Adrenal gland (tissue), 12 donors: Measurements from ENCODE around the gene PPP2R5A. TPM values are rescaled to one million over a fixed set of nuclear protein-coding genes. Genes with fewer than 3 reads are reported as not detected.
"Not testable (repeated sequence)": the region's sequence is repeated elsewhere in the genome, so short reads cannot be mapped to it uniquely, and the experiment has no call there.

Experiments
- DNase-seq, 7 donors: peaks; one replicate each; pipeline ENCODE4 v3.0.0-alpha.2; 2019 to 2020
- H3K27ac ChIP-seq, 5 donors: fragments of 200-600 bp; sonication (generic) in 4 of 5; 1 replicate in 3 of 5; 2 replicates in 2 of 5; pipeline versions ENCODE4 v1.5.1 to v1.8.0; 2016 to 2020; ENCODE audit warnings: mild to moderate bottlenecking in 1 of 5
- H3K27me3 ChIP-seq: fragments of 200-600 bp; 2 replicates; pipeline ENCODE4 v1.8.0; 2021
- H3K36me3 ChIP-seq, 2 donors: fragments of 200-600 bp; replicated peaks in 1 of 2; 1 replicate in 1 of 2; 2 replicates in 1 of 2; pipeline versions ENCODE4 v1.5.1 to v1.8.0; 2018 to 2022
- H3K4me1 ChIP-seq, 2 donors: fragments of 200-600 bp; replicated peaks in 1 of 2; 1 replicate in 1 of 2; 2 replicates in 1 of 2; pipeline versions ENCODE4 v1.5.1 to v1.8.0; 2018 to 2021
- H3K4me3 ChIP-seq, 4 donors: fragments of 200-600 bp; sonication (generic) in 3 of 4; one replicate each; pipeline ENCODE4 v1.5.1; 2016 to 2018
- H3K9me3 ChIP-seq, 3 donors: fragments of 200-600 bp; sonication (generic) in 1 of 3; replicated peaks in 1 of 3; 1 replicate in 2 of 3; 2 replicates in 1 of 3; pipeline versions ENCODE4 v1.5.1 to v1.8.0; 2016 to 2021
- POLR2A ChIP-seq, 2 donors: fragments of 450-650 bp; IDR thresholded peaks; one replicate each; pipeline ENCODE4 v1.6.1; 2017; ENCODE audit warnings: antibody characterized with exemption in 2 of 2, mild to moderate bottlenecking in 2 of 2, moderate library complexity in 1 of 2
- WGBS, 4 donors: extraction: QIAGEN DNeasy Blood & Tissue Kit in 2 of 4; methylation state at CpG; one replicate each; pipeline versions ENCODE4 v1.1.5 to v1.1.7; 2013 to 2017; 5-methylcytosine and 5-hydroxymethylcytosine counted together
- intact Hi-C, 2 donors: fragments of 100-400 bp; cut with DNase I; formaldehyde crosslinking; loops; one replicate each; pipeline versions ENCODE4 v1.14.1 to v1.15.0; 2022 to 2023
- polyA plus RNA-seq, 3 donors: library from polyadenylated mRNA; stranded (reverse); fragments of 200-250 nt in 2 of 3; fragments of 350-450 nt in 1 of 3; fragmentation: Illumina TruSeq in 1 of 3; extraction: RNeasy Lipid Tissue Mini Kit (QIAGEN cat#74804) in 1 of 3; gene quantifications; one replicate each; pipeline ENCODE4 v1.2.3, GENCODE V29; 2013 to 2014
- total RNA-seq, 9 donors: library from RNA; depleted of rRNA in 4 of 9; stranded (reverse); fragments of >200 nt in 4 of 9; fragments of 120-200 nt in 1 of 9; fragmentation: NEBNext Ultra II Directional in 1 of 9; extraction: Animal tissue kit (Norgen Biotek cat#: 25700) in 1 of 9; gene quantifications; one replicate each; pipeline versions ENCODE4 v1.1.0 to v1.2.4, GENCODE V29; 2013 to 2023
- TF ChIP-seq, protein P1 (sequence below), 6 experiments: fragments of 450-650 bp in 4 of 6; fragments of 200-600 bp in 2 of 6; sonication (generic) in 1 of 6; IDR thresholded peaks; 1 replicate in 5 of 6; 2 replicates in 1 of 6; pipeline versions ENCODE4 v1.5.1 to v1.8.0; 2016 to 2021; ENCODE audit warnings: antibody characterized with exemption in 6 of 6, mild to moderate bottlenecking in 2 of 6, moderate library complexity in 1 of 6
- donor health status: healthy with polysubstance abuse.
- donor health status: Bipolar disorder and iron deficiency.
- donor health status: DM: yes; HTN: yes; CAD: no.
- donor health status: DM: no; HTN: no; CAD: no.
- donor health status: DM: no; HTN: no; CAD: no.
- donor health status: DM: yes; HTN: yes; CAD: no.

The PPP2R5A gene
- total and polyA plus RNA-seq, 12 donors: 11.8 to 27.5 (median 21.1) TPM

DNA sequence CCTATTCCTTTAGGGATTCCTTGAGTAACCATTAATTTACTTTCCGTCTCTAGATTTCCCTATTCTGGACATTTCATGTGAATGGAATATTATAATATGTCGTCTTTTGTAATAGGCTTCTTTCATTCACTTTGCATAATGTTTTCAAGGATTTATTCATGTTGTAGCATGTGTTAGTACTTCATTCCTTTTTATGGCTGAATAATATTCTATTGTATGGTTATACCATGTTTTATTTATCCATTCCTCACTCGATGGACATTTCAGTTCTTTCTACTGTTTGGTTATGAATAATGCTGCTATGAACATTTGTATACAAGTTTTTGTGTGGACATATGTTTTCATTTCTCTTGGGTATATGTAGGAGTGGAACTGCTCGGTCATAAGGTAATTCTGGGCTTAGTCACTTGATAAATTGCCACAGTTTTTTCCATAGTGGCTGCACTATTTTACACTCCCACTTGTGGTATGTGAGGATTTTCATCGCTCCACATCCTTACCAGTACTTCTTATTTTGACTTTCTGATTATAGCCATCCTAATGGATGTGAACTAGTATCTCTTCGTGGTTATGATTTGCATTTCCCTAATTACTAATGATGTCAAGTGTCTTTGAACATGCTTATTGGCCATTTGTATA lies 17.7 kb downstream of the PPP2R5A start:
- Histone ChIP-seq H3K27me3 (no peaks in the 10 kb centered on the region), H3K4me3 (no peak overlapping the region), H3K27ac (no peak overlapping the region), H3K4me1 (peaks cover 0 to 10% of the 10 kb centered on the region in 2 donors), H3K36me3 (no peaks in the 10 kb centered on the region), H3K9me3 (no peaks in the 10 kb centered on the region)
- intact Hi-C loops: no loop called here
- DNase-seq: no peak
- TF ChIP-seq, protein P1, sequence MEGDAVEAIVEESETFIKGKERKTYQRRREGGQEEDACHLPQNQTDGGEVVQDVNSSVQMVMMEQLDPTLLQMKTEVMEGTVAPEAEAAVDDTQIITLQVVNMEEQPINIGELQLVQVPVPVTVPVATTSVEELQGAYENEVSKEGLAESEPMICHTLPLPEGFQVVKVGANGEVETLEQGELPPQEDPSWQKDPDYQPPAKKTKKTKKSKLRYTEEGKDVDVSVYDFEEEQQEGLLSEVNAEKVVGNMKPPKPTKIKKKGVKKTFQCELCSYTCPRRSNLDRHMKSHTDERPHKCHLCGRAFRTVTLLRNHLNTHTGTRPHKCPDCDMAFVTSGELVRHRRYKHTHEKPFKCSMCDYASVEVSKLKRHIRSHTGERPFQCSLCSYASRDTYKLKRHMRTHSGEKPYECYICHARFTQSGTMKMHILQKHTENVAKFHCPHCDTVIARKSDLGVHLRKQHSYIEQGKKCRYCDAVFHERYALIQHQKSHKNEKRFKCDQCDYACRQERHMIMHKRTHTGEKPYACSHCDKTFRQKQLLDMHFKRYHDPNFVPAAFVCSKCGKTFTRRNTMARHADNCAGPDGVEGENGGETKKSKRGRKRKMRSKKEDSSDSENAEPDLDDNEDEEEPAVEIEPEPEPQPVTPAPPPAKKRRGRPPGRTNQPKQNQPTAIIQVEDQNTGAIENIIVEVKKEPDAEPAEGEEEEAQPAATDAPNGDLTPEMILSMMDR (IDR thresholded peaks at IDR 0.05): no peak
- no peak for TF ChIP-seq POLR2A (IDR thresholded peaks at IDR 0.05)
- WGBS, 4 donors: 80 to 93% (median 89%) methylated on average over 6 of the region's 6 CpGs

DNA sequence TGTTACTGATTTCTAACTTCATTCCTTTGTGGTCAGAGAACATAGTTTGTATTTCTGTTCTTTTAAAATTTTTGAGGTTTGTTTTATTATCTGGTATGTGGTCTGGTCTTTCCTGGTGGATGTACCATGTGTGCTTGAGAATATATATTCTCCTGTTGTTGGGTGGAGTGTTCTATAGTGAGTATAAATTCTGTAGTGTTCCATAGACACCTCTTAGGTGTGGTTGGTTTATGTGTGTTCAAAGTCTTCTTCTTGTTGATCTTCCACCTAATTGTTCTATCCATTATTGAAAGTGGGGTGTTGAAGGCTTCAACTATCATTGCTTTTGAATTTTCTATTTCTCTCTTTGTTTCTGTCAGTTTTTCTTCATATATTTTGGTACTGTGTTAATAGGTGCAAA lies 20.1 kb downstream of the PPP2R5A start:
- Histone ChIP-seq H3K9me3 (no peaks in the 10 kb centered on the region), H3K4me3 (no peak overlapping the region), H3K36me3 (no peaks in the 10 kb centered on the region), H3K27me3 (no peaks in the 10 kb centered on the region), H3K27ac (no peak overlapping the region), H3K4me1 (peaks cover 0 to 10% of the 10 kb centered on the region in 2 donors)
- no peak for TF ChIP-seq POLR2A (IDR thresholded peaks at IDR 0.05)
- TF ChIP-seq, protein P1 (IDR thresholded peaks at IDR 0.05): no peak
- intact Hi-C loops: no loop called here
- no peak for DNase-seq

- intact Hi-C loops, H3K27me3 ChIP-seq, H3K4me1 ChIP-seq, H3K4me3 ChIP-seq, H3K27ac ChIP-seq, H3K36me3 ChIP-seq, H3K9me3 ChIP-seq, DNase-seq: not testable (repeated sequence)
- WGBS, 4 donors: 88 to 93% (median 92%) methylated on average over 7 of the region's 7 CpGs
These were observed 20.8 kb downstream of the PPP2R5A start for GRCh38 chr1:212305984-212306452.

DNA sequence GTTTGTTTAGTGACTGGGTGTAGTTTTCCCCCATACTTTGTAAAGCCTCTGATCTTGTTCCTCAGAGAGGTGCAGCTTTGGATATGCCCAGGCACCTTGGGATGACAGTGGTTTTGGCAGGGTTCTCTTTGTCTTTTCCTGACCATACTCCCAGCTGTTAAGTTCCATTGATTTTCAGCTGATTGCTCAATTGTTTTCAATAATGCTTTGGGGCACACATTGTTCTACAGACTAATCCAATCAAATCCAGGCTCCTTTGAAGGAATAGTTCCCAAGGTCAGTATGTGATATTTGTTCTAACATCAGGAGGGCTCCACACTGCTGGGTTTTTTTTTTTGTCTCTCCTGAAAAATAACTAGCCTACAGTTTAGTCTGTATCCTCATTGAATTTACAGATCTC lies 24.8 kb downstream of the PPP2R5A start:
- intact Hi-C loops: no loop called here
- H3K27me3 ChIP-seq: no peaks in the 10 kb centered on the region
- H3K36me3 ChIP-seq: no peaks in the 10 kb centered on the region
- TF ChIP-seq, protein P1 (IDR thresholded peaks at IDR 0.05): no peak
- no peak for TF ChIP-seq POLR2A (IDR thresholded peaks at IDR 0.05)
- H3K4me1 ChIP-seq: no peaks in the 10 kb centered on the region
- H3K9me3 ChIP-seq: no peaks in the 10 kb centered on the region
- DNase-seq: no peak
- no peak overlapping the region for H3K4me3 ChIP-seq
- H3K27ac ChIP-seq: no peak overlapping the region

GRCh38 chr1:212310383-212310782 lies 25.2 kb downstream of the PPP2R5A start:
- intact Hi-C loops: no loop called here
- no peaks in the 10 kb centered on the region for H3K9me3 ChIP-seq
- no peaks in the 10 kb centered on the region for H3K4me1 ChIP-seq
- H3K4me3 ChIP-seq: no peak overlapping the region
- H3K27ac ChIP-seq: no peak overlapping the region
- no peaks in the 10 kb centered on the region for H3K36me3 ChIP-seq
- H3K27me3 ChIP-seq: no peaks in the 10 kb centered on the region
- TF ChIP-seq, protein P1 (IDR thresholded peaks at IDR 0.05): no peak
- no peak for TF ChIP-seq POLR2A (IDR thresholded peaks at IDR 0.05)
- no peak for DNase-seq
- WGBS, 4 donors: 65 to 80% (median 78%) methylated on average over 3 of the region's 3 CpGs
